KMS-11 (cell line): Measurements from ENCODE around the gene TLK2.

Experiments
- H2AFZ ChIP-seq: fragments of 200-600 bp; sonication (generic); 2 replicates; pipeline ENCODE4 v1.6.1; 2016; ENCODE audit warnings: antibody characterized with exemption, mixed run types, low read depth
- H3K27ac ChIP-seq: fragments of 200-600 bp; sonication (generic); 2 replicates; pipeline ENCODE4 v1.6.1; 2016; ENCODE audit warnings: mild to moderate bottlenecking, mixed run types
- H3K27me3 ChIP-seq: fragments of 200-600 bp; sonication (generic); 2 replicates; pipeline ENCODE4 v1.6.1; 2017; ENCODE audit warnings: mild to moderate bottlenecking, low read depth, mixed run types, moderate library complexity; ENCODE audit not compliant: insufficient read depth
- H3K36me3 ChIP-seq: fragments of 200-600 bp; sonication (generic); 2 replicates; pipeline ENCODE4 v1.6.1; 2017; ENCODE audit warnings: mild to moderate bottlenecking, mixed run types; ENCODE audit not compliant: insufficient read depth
- H3K4me1 ChIP-seq: fragments of 200-600 bp; sonication (generic); 2 replicates; pipeline ENCODE4 v1.6.1; 2016; ENCODE audit warnings: mild to moderate bottlenecking, low read depth, mixed run types; ENCODE audit not compliant: poor library complexity, severe bottlenecking
- H3K4me2 ChIP-seq: fragments of 200-600 bp; sonication (generic); 2 replicates; pipeline ENCODE4 v1.7.0; 2016; ENCODE audit warnings: mild to moderate bottlenecking, mixed run types
- H3K4me3 ChIP-seq: fragments of 200-600 bp; sonication (generic); IDR thresholded peaks from 2 replicates; pipeline ENCODE4 v1.6.1; 2017; ENCODE audit warnings: low read depth, low read length, mixed read lengths; ENCODE audit not compliant: insufficient read depth
- H3K79me2 ChIP-seq: fragments of 200-600 bp; sonication (generic); 2 replicates; pipeline ENCODE4 v1.6.1; 2016; ENCODE audit warnings: low read depth, mixed run types; ENCODE audit not compliant: insufficient read depth
- H3K9ac ChIP-seq: fragments of 200-600 bp; sonication (generic); 2 replicates; pipeline ENCODE4 v1.6.1; 2016; ENCODE audit warnings: mild to moderate bottlenecking, mixed run types
- H4K20me1 ChIP-seq: fragments of 200-600 bp; sonication (generic); 2 replicates; pipeline ENCODE4 v1.6.1; 2016; ENCODE audit warnings: mild to moderate bottlenecking, mixed run types; ENCODE audit not compliant: insufficient read depth
- CTCF ChIP-seq: fragments of 200-600 bp; sonication (generic); conservative IDR thresholded peaks from 2 replicates; pipeline ENCODE4 v1.6.1; 2017; ENCODE audit warnings: low read depth, mild to moderate bottlenecking, antibody characterized with exemption, low read length, moderate library complexity, mixed read lengths

Gene TLK2

GRCh38 chr17:62657690-62658089, 179.1 kb downstream of the TLK2 start:
- Histone ChIP-seq H3K9ac (no peak overlapping the region), H2AFZ (no peak overlapping the region), H3K27me3 (no peaks in the 10 kb centered on the region), H3K4me2 (no peak overlapping the region), H3K4me1 (peaks cover 12% of the 10 kb centered on the region), H3K79me2 (no peaks in the 10 kb centered on the region), H3K4me3 (no peak overlapping the region), H3K36me3 (no peaks in the 10 kb centered on the region), H3K27ac (no peak overlapping the region), H4K20me1 (no peaks in the 10 kb centered on the region)
- TF ChIP-seq CTCF = no peak

- Histone ChIP-seq H3K4me2 (no peak overlapping the region), H3K27me3 (no peaks in the 10 kb centered on the region), H3K4me3 (no peak overlapping the region), H2AFZ (no peak overlapping the region), H3K4me1 (peaks cover 6% of the 10 kb centered on the region), H4K20me1 (no peaks in the 10 kb centered on the region), H3K27ac (no peak overlapping the region), H3K9ac (no peak overlapping the region), H3K36me3 (no peaks in the 10 kb centered on the region), H3K79me2 (no peaks in the 10 kb centered on the region)
- TF ChIP-seq CTCF = no peak
Measured at GRCh38 chr17:62658136-62658920, 179.7 kb downstream of the TLK2 start.

GRCh38 chr17:62660629-62661118, 182.0 kb downstream of the TLK2 start:
- Histone ChIP-seq H3K4me3 (no peak overlapping the region), H3K36me3 (no peaks in the 10 kb centered on the region), H3K4me1 (no peaks in the 10 kb centered on the region), H3K4me2 (no peak overlapping the region), H4K20me1 (no peaks in the 10 kb centered on the region), H3K27ac (no peak overlapping the region), H3K9ac (no peak overlapping the region), H3K27me3 (no peaks in the 10 kb centered on the region), H3K79me2 (no peaks in the 10 kb centered on the region), H2AFZ (no peak overlapping the region)
- TF ChIP-seq CTCF = no peak

GRCh38 chr17:62661337-62661736, 182.7 kb downstream of the TLK2 start:
- no peak overlapping the region for H3K4me3 ChIP-seq
- no peak overlapping the region for H2AFZ ChIP-seq
- no peak for TF ChIP-seq CTCF
- no peaks in the 10 kb centered on the region for H3K79me2 ChIP-seq
- no peak overlapping the region for H3K9ac ChIP-seq
- H3K27me3 ChIP-seq = no peaks in the 10 kb centered on the region
- H3K4me1 ChIP-seq = no peaks in the 10 kb centered on the region
- no peak overlapping the region for H3K4me2 ChIP-seq
- H3K36me3 ChIP-seq = no peaks in the 10 kb centered on the region
- H3K27ac ChIP-seq = no peak overlapping the region
- H4K20me1 ChIP-seq = no peaks in the 10 kb centered on the region
